Smooth muscle cell of bladder (primary cell): ENCODE data around the gene PCBP1. TPM values are rescaled to one million over a fixed set of nuclear protein-coding genes. Genes with fewer than 3 reads are reported as not detected.

ENCODE experiments used
- total RNA-seq: library from RNA; depleted of rRNA; stranded (reverse); fragments of >200 nt; gene quantifications from 2 replicates; pipeline ENCODE4 v1.2.3, GENCODE V29; 2014

PCBP1 gene
- total RNA-seq: 15.8 and 25.8 TPM in 2 replicates

DNA sequence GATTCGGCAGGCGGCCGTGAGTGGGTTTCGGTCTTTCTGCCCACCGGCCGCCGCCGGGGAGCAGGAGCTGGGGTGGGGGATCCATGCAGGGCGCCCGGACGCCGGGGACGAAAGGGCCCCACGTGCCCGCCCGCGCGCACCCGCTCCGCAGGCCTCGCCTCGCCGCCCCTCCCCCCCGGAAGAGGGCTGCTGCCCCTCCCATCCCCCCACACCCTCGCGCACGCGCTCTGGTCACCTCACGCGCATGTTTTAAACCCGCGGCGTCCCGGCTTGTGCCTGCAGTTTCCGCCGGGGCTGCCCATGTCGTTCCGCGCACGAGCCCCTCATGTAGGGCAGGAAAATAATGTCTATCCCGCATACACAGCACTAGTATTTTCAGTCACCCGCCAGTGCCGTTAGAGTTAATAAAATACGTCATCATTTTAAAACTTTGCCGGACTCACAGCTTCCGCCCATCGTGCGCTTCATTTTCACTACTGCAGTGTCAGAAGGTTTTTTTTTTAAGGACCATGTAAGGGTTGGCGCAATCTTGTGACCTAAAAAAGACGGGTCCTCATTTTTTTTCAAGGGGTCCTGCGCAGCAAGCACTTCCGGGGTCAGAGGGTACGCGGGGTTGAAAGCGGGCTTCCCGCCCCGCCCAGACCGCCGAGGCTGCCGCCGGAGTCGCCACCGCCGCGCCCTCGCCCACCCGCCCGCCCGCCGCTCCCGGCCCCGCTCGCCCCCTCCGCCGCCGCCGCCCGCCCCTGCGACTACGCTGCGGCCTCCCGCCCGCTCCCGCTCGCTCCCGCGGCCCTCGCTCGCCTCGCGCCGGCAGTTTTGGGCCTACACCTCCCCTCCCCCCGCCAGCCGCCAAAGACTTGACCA lies at the start of gene PCBP1:
Gene PCBP1 (plus strand): TSS at position 640 of the 864 bp plus-strand sequence. CDS start 267 bp downstream, outside the sequence.

Other genes starting within 250 kb of the PCBP1 start
- gene SNRNP27, start 193.5 kb upstream of the PCBP1 start, total RNA-seq: 24.6 and 31.3 TPM in 2 replicates
- 5.3 and 5.8 TPM in 2 replicates for gene MXD1, start 172.4 kb upstream of the PCBP1 start, total RNA-seq
- 0.14 and 0.28 TPM in 2 replicates for gene ASPRV1, start 125.8 kb upstream of the PCBP1 start, total RNA-seq
- gene C2orf42, start 103.5 kb downstream of the PCBP1 start, total RNA-seq: 15.9 and 16.2 TPM in 2 replicates
- 100 and 114 TPM in 2 replicates for gene TIA1, start 161.2 kb downstream of the PCBP1 start, total RNA-seq
- gene PCYOX1, start 170.7 kb downstream of the PCBP1 start, total RNA-seq: 68.0 and 110 TPM in 2 replicates
- gene SNRPG, start 206.3 kb downstream of the PCBP1 start, total RNA-seq: 166 and 187 TPM in 2 replicates
- 14.4 and 16.9 TPM in 2 replicates for gene FAM136A, start 214.6 kb downstream of the PCBP1 start, total RNA-seq